A549 (cell line): ENCODE measurements around the gene RABGAP1L.
A peak's percentile ranks its signal among the peaks of the same experiment; 100 is the strongest.

Experiments used
- CBX8 ChIP-seq: fragments of 200-600 bp; sonication (generic); IDR thresholded peaks from 2 replicates; pipeline ENCODE4 v1.6.1; 2016
- HOXB13 ChIP-seq: fragments of 250-450 bp; sonication (Bioruptor Pico); IDR thresholded peaks from 2 replicates; pipeline ENCODE4 v1.5.0; 2020; ENCODE audit warnings: low read depth, mild to moderate bottlenecking, moderate library complexity
- JUN ChIP-seq, 2 experiments: fragments of >200 bp; sonication (Bioruptor Twin); formaldehyde crosslinking; IDR thresholded peaks; 2 replicates in 1 of 2; 3 replicates in 1 of 2; pipeline ENCODE4 v1.6.1; 2016 to 2017
- MAFK ChIP-seq: fragments of 450-650 bp; IDR thresholded peaks from 2 replicates; pipeline ENCODE4 v1.6.1; 2014; ENCODE audit not compliant: partially characterized antibody
- MAZ ChIP-seq: fragments of 150-350 bp; IDR thresholded peaks from 2 replicates; pipeline ENCODE4 v1.6.1; 2014; ENCODE audit warnings: antibody characterized with exemption, low read depth, low read length, borderline replicate concordance
- PHF8 ChIP-seq: fragments of 200-600 bp; sonication (generic); IDR thresholded peaks from 2 replicates; pipeline ENCODE4 v1.6.1; 2016; ENCODE audit warnings: low read depth, mild to moderate bottlenecking, antibody characterized with exemption, moderate library complexity, borderline replicate concordance
- POLR2A ChIP-seq: IDR thresholded peaks from 2 replicates; pipeline ENCODE4 v1.6.1; 2012; ENCODE audit warnings: mild to moderate bottlenecking, low read length
- POLR2AphosphoS2 ChIP-seq: conservative IDR thresholded peaks from 2 replicates; pipeline ENCODE4 v1.6.1; 2012; ENCODE audit warnings: low read length, improper control_type of control experiment, inconsistent platforms
- RAD21 ChIP-seq, 2 experiments: fragments of >200 bp in 1 of 2; sonication (Bioruptor Twin) in 1 of 2; formaldehyde crosslinking in 1 of 2; IDR thresholded peaks in 1 of 2; conservative IDR thresholded peaks in 1 of 2; 2 replicates in 1 of 2; 3 replicates in 1 of 2; pipeline ENCODE4 v1.6.1; 2012 to 2018; ENCODE audit warnings: inconsistent platforms in 1 of 2
- SREBF2 ChIP-seq: fragments of 450-650 bp; IDR thresholded peaks from 2 replicates; pipeline ENCODE4 v1.6.1; 2014; ENCODE audit warnings: mild to moderate bottlenecking, moderate library complexity
- TP53 ChIP-seq: fragments of 250-450 bp; sonication (Bioruptor Pico); IDR thresholded peaks from 2 replicates; pipeline ENCODE4 v1.5.0; 2021; ENCODE audit warnings: mild to moderate bottlenecking, moderate library complexity
- TF ChIP-seq, protein P1 (sequence below): fragments of >200 bp; sonication (Bioruptor Twin); formaldehyde crosslinking; IDR thresholded peaks from 3 replicates; pipeline ENCODE4 v1.5.1; 2016
- TF ChIP-seq, protein P2 (sequence below): fragments of 200-600 bp; sonication (generic); IDR thresholded peaks from 2 replicates; pipeline ENCODE4 v1.6.1; 2016; ENCODE audit warnings: antibody characterized with exemption, mild to moderate bottlenecking, moderate library complexity
- TF ChIP-seq, protein P3 (sequence below): IDR thresholded peaks from 2 replicates; pipeline ENCODE4 v1.6.1; 2012

DNA sequence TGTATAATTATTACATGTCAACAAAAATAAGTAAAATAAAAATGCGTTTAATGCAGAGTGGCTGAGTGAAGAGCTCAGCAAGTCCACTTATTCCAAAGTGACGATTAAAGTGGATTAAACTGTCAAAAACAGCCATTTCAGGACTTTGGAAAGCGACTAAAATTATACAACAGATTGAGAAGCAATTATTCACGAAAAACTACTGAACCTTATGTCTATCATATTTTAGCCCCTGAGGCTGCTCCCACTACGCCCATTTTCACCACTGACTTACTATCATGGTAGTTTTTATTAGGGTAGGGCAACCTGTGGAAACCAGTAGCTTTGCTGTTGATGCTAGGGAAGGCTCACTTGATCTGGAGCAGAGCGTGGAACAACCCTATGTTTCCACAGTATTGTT, 174.1 kb downstream of the RABGAP1L start:
- TF ChIP-seq TP53 (CRISPR knock-in tag) = no peak
- TF ChIP-seq, protein P1, sequence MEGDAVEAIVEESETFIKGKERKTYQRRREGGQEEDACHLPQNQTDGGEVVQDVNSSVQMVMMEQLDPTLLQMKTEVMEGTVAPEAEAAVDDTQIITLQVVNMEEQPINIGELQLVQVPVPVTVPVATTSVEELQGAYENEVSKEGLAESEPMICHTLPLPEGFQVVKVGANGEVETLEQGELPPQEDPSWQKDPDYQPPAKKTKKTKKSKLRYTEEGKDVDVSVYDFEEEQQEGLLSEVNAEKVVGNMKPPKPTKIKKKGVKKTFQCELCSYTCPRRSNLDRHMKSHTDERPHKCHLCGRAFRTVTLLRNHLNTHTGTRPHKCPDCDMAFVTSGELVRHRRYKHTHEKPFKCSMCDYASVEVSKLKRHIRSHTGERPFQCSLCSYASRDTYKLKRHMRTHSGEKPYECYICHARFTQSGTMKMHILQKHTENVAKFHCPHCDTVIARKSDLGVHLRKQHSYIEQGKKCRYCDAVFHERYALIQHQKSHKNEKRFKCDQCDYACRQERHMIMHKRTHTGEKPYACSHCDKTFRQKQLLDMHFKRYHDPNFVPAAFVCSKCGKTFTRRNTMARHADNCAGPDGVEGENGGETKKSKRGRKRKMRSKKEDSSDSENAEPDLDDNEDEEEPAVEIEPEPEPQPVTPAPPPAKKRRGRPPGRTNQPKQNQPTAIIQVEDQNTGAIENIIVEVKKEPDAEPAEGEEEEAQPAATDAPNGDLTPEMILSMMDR = no peak
- TF ChIP-seq, protein P2, sequence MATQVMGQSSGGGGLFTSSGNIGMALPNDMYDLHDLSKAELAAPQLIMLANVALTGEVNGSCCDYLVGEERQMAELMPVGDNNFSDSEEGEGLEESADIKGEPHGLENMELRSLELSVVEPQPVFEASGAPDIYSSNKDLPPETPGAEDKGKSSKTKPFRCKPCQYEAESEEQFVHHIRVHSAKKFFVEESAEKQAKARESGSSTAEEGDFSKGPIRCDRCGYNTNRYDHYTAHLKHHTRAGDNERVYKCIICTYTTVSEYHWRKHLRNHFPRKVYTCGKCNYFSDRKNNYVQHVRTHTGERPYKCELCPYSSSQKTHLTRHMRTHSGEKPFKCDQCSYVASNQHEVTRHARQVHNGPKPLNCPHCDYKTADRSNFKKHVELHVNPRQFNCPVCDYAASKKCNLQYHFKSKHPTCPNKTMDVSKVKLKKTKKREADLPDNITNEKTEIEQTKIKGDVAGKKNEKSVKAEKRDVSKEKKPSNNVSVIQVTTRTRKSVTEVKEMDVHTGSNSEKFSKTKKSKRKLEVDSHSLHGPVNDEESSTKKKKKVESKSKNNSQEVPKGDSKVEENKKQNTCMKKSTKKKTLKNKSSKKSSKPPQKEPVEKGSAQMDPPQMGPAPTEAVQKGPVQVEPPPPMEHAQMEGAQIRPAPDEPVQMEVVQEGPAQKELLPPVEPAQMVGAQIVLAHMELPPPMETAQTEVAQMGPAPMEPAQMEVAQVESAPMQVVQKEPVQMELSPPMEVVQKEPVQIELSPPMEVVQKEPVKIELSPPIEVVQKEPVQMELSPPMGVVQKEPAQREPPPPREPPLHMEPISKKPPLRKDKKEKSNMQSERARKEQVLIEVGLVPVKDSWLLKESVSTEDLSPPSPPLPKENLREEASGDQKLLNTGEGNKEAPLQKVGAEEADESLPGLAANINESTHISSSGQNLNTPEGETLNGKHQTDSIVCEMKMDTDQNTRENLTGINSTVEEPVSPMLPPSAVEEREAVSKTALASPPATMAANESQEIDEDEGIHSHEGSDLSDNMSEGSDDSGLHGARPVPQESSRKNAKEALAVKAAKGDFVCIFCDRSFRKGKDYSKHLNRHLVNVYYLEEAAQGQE = peak; percentile 75; the same call in 1 of the 2 replicates
- no peak for TF ChIP-seq POLR2AphosphoS2
- TF ChIP-seq MAFK = no peak
- no peak for TF ChIP-seq MAZ
- TF ChIP-seq PHF8 = no peak
- no peak for TF ChIP-seq SREBF2
- no peak for TF ChIP-seq HOXB13
- TF ChIP-seq, protein P3, sequence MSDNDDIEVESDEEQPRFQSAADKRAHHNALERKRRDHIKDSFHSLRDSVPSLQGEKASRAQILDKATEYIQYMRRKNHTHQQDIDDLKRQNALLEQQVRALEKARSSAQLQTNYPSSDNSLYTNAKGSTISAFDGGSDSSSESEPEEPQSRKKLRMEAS = no peak
- no peak for TF ChIP-seq JUN (IDR thresholded peaks at IDR 0.05)
- TF ChIP-seq POLR2A = no peak
- no peak for TF ChIP-seq RAD21 (conservative IDR thresholded peaks at IDR 0.05 in 1 of 2, IDR thresholded peaks at IDR 0.05 in 1 of 2)
- no peak for TF ChIP-seq CBX8
